Cardiac muscle cell (in vitro differentiated cells and primary cell): ENCODE measurements around the gene TMEM11. TPM values are rescaled to one million over a fixed set of nuclear protein-coding genes. Genes with fewer than 3 reads are reported as not detected.

ENCODE experiments used
- DNase-seq, 2 donors: peaks; one replicate each; pipeline versions ENCODE4 v3.0.0 to v3.0.0-alpha.2; 2010 to 2017; ENCODE audit warnings: low read depth in 1 of 2, low spot score in 1 of 2
- H3K27ac ChIP-seq: fragments of 200-600 bp; sonication (generic); 2 replicates; pipeline ENCODE4 v1.5.1; 2016
- H3K27me3 ChIP-seq: fragments of 200-600 bp; sonication (generic); 2 replicates; pipeline ENCODE4 v1.6.0; 2016; ENCODE audit warnings: control low read depth
- H3K36me3 ChIP-seq: fragments of 200-600 bp; sonication (generic); 2 replicates; pipeline ENCODE4 v1.5.1; 2016; ENCODE audit warnings: control low read depth
- H3K4me1 ChIP-seq: fragments of 200-600 bp; sonication (generic); 2 replicates; pipeline ENCODE4 v1.8.1; 2017; ENCODE audit warnings: low read depth, mild to moderate bottlenecking, mixed run types
- H3K4me3 ChIP-seq: fragments of 200-600 bp; sonication (generic); 2 replicates; pipeline ENCODE4 v1.5.1; 2016; ENCODE audit warnings: mild to moderate bottlenecking
- H3K9me3 ChIP-seq: fragments of 200-600 bp; sonication (generic); 2 replicates; pipeline ENCODE4 v1.5.1; 2017; ENCODE audit warnings: low read depth, mild to moderate bottlenecking, control low read depth
- CTCF ChIP-seq: IDR thresholded peaks from 2 replicates; pipeline ENCODE4 v1.5.1; 2012; ENCODE audit warnings: low read depth, mild to moderate bottlenecking, low read length
- polyA plus RNA-seq: library from polyadenylated mRNA; unstranded; fragments of >200 nt; fragmentation: Nextera tagmentation; extraction: Ambion mirVana; gene quantifications from 2 replicates; pipeline ENCODE4 v1.2.1, GENCODE V29; 2016
- total RNA-seq: library from RNA; depleted of rRNA; stranded (reverse); fragments of >200 nt; gene quantifications from 2 replicates; pipeline ENCODE4 v1.2.3, GENCODE V29; 2016

The TMEM11 gene
- total and polyA plus RNA-seq, 2 experiments from 2014 or later = 37.9 to 91.0 TPM

- no peak for TF ChIP-seq CTCF
- Histone ChIP-seq H3K9me3 (no peaks in the 10 kb centered on the region), H3K27me3 (no peaks in the 10 kb centered on the region), H3K4me1 (no peaks in the 10 kb centered on the region), H3K27ac (no peak overlapping the region), H3K4me3 (no peak overlapping the region), H3K36me3 (no peaks in the 10 kb centered on the region)
- no peak for DNase-seq
These were observed 64.3 kb downstream of the TMEM11 start for GRCh38 chr17:21149621-21150020.

Other genes with a start within 250 kb of the TMEM11 start
- 256 and 280 TPM in 2 replicates for gene USP22, start 171.2 kb downstream of the TMEM11 start, total RNA-seq
- 153 and 182 TPM in 2 replicates for gene USP22, start 171.2 kb downstream of the TMEM11 start, polyA plus RNA-seq
- 34.2 and 42.6 TPM in 2 replicates for gene DHRS7B, start 87.2 kb downstream of the TMEM11 start, total RNA-seq
- gene DHRS7B, start 87.2 kb downstream of the TMEM11 start, polyA plus RNA-seq = 40.0 and 41.0 TPM in 2 replicates
- gene NATD1, start 39.2 kb upstream of the TMEM11 start, total RNA-seq = 22.3 and 28.4 TPM in 2 replicates
- 12.7 and 15.7 TPM in 2 replicates for gene NATD1, start 39.2 kb upstream of the TMEM11 start, polyA plus RNA-seq
- gene MAP2K3, start 70.5 kb upstream of the TMEM11 start, total RNA-seq = 14.2 and 18.4 TPM in 2 replicates
- gene MAP2K3, start 70.5 kb upstream of the TMEM11 start, polyA plus RNA-seq = 42.5 and 52.1 TPM in 2 replicates
- 13.4 and 14.0 TPM in 2 replicates for gene KCNJ12, start 162.2 kb upstream of the TMEM11 start, total RNA-seq
- gene KCNJ12, start 162.2 kb upstream of the TMEM11 start, polyA plus RNA-seq = 5.9 and 11.6 TPM in 2 replicates